Stimulated activated CD8-positive, alpha-beta memory T cell treated with anti-CD3 and anti-CD28 coated beads, Interleukin-2, amount 100 ng/mL, for 48 hours (primary cell): ENCODE data around the gene LAMC3.
"Not testable (repeated sequence)": the region's sequence is repeated elsewhere in the genome, so short reads cannot be mapped to it uniquely, and the experiment has no call there.

Experiments used
- DNase-seq, 2 donors: peaks; one replicate each; pipeline ENCODE4 v3.0.0-alpha.2; 2020; ENCODE audit warnings: low read depth in 2 of 2

LAMC3 gene

DNA sequence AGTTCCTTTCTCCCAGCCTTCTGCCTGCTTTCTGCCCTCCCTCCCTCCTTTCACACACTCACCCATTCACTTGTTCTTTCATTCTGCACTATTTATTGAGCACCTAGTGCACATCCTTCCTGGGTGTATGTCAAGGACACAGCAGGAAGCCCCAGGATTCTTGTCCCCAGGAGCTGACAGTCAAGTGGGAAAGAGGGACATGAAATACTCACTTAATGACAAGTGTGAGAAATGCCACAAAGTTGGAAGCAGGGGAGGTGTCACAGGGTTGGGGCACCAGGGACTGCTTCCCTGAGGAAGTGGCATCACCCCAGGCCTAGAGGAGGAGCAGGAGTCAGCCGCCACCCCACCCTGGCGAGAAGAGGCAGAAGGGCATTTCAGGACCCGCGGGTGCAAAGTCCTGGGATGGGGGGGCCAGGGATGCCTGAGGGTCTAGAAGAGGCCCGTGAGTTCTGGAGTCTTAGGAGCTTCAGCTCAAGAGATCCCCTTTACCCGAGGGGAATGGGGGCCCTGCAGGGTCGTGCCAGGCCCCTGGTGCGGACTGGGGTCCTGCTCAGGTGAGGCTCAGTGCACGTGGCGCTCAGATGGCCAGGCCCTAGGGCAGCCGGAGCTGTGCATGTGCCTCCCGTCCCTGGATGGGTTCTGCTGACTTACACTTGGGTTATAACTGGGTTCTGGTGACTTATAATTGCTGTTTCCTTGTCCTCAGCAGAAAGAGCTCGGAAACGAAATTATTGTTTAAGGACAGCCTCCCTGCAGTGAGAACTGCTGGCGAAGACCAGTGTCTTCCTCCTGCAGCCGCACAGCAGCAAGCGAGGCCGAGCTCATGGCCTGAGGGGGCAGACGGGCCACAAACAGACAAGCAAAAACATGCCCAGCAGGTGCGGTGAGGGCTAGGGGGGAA is 16.9 kb upstream of the LAMC3 start:
- no peak for DNase-seq

DNA sequence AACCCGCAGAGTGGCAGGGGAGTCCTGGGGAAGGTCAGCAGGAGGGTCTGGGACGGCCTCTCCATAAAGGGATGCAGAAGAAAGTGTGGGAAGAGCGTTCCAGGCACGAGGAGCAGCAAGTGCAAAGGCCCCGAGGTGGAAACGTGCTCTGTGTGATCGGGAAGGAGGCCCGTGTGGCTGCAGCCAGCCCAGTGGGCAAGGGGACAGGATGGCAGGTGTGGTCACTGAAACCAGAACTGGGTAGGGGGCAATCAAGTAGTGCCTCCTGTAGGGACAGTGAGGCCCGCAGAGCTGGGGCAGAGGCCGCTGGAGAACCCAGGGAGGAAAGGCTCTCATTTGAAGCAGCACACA is 16.3 kb upstream of the LAMC3 start:
- DNase-seq: no peak

DNA sequence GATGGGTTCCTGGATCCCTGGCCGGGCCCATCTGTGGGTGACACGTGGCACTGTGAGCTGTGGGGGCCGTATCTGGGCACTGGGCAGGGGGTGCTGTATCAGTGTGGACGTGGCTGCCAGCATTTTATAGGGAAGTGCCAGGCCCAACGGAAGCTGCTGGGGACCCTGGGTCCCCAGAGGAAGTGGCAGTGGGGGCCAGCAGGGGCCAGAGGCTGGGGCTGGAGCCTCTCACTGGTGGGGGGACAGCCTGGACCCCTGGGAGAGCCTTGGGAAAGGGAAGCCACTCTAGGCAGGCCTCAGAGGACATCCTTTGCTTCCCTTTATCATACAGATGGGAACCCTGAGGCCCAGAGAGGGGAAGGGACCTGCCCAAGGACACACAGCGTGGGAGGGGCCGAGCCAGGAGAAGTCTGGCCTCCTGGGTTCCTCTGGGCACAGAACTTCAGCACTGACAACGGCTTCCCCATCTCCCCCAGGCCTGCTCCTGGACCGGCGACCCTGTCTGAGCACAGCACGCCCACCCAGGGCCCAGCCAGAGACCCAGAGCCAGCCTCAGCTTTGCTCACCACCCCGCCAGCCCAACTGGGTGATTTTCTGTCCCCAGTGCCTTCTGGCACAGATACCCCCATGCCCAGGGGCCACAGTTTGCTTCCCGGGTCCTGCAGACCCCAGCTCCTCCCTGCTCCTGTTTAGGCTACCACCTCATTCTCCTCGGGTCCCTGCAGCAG is 15.5 kb upstream of the LAMC3 start:
- DNase-seq: no peak

DNA sequence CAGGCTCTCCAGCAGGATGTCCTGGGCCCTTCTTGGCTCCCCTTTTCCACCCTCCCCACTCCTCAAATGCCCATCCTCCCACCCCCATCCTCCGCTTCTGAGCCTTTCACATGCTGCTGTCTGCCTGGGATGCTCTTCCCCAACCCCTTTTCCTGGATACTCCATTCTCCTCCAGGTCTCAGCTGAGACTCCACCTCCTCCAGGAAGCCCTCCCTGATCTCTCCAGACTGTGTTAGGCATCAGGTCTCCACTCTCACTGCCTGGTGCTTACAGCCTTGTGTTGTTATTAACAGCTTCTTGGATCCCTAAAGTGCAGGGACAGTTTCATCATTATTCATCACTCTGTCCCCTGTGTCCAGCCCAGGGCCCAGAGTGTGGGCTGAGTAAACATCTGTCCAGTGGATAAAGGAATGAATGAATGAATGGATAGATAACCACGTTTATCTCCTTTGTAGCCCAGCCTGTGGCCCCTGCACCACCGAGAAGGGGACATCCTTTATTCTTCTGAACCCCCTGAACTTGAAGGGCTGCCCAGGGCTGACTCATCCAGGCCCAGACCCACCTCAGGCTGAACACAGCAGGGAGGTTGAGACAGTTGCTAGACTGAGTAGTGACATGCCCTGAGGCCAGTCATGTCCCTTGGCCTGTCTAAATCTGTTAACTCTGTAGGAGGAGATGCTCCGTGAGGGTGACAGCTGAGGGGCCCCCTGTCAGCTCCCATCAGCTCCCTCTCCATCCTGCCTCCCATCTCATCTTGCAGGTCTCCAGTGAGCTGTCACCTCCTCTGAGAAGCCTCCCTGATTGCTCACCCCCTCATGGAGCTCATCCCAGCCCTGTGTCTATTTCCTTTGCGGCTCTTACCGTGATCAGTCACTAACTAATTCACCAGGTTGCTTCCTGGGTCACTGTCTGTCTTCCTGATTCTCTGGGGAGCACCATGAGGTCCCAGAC is 14.6 kb upstream of the LAMC3 start:
- DNase-seq: no peak

DNA sequence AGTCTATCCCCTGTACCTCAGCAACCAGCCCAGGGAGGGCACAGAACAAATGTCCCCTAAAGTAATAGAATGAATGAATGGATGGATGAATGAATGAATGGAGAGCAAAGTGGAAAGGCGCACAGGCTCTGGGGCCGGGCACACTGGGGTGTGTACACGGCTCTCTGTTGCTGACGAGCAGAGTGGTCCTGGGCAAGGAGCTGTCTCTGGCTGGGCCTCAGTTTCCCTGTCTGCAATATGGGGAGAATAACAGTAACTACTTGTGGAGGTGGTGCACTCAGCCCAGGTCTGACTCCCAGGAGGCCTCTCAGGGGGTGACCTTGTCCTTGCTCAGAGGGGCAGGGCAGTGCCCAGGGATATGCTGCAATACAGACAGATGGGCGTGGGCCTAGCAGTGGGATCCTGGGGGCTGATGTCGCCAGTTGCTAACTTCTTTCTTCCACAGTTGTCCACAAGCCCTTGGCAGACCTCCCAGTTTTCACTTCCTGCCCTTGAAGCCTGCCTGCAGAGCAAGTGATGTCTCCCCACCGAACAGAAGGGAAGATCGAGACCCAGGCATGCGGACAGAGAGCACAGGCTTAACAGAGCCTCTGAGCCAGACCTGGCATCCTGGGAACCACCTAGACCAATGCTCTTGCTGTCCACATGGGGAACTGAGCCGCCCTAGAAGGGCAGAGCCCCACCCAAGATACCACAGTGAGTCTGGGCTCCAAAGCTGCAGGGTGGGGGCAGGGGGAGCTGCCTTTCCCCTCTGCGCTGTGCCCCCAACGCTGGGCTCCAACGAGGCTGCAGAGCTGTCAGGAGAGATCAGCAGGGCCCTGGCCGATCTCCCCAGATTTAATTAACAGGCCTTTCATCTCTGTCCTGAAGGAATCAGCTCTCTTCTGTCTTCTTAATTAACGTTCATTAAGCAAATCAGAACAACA is 13.6 kb upstream of the LAMC3 start:
- no peak for DNase-seq

DNA sequence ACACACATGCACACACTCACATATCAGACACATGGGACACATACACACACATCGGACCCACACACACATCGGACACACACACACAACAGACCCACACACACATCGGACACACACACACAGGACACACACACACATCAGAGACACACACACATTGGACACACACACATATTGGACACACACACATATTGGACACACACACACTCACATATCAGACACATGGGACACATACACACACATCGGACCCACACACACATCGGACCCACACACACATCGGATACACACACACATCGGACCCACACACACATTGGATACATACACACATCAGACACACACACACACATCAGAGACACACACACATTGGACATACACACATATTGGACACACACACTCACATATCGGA is 12.8 kb upstream of the LAMC3 start:
- DNase-seq: no peak

DNA sequence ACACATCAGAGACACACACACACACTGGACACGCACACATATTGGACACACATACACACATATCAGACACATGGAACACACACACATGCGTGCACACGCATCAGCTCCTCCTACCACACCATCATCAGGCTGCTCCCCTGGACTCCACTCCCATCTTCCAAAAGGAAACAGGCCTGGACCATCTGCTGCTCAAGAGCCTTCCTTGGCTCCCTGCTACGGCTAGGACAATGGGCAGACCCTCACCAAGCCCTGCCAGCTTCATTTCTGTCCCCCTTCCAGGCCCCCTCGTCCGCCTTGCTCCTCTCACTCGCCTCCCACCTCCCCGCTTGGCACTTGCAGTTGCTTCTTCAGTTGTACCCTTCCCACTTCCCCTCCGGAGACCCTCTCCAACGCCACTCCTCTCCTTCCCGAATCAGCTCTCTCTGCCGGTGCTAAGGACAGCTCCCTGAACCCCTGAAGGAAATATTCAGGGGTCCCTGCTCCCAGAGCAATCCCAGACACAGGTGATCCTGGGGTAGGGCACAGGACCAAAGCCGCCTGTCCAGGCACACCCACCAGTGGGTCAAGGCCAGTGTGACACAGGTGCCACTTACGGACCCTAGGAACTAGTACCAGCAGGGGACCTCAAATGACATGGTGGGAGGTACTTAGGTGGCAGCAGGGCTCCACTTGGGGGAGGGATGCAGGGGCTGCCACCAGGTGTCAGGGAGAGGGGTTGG is 12.1 kb upstream of the LAMC3 start:
- DNase-seq: no peak

DNA sequence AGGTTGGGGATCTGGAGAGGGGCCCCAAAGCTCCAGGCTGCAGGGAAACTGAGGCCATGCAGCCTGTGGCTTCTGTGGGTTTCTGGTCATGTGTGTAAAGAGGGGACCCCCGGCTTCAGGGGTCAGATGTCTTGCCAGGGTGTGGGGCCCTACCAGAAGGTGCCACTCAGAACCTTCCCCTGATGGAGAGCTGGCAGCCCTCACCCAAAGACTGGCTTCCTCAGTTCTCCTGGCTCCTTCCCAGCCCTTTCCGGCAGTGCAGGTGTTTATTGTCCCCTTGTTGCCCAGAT is 11.6 kb upstream of the LAMC3 start:
- no peak for DNase-seq

DNA sequence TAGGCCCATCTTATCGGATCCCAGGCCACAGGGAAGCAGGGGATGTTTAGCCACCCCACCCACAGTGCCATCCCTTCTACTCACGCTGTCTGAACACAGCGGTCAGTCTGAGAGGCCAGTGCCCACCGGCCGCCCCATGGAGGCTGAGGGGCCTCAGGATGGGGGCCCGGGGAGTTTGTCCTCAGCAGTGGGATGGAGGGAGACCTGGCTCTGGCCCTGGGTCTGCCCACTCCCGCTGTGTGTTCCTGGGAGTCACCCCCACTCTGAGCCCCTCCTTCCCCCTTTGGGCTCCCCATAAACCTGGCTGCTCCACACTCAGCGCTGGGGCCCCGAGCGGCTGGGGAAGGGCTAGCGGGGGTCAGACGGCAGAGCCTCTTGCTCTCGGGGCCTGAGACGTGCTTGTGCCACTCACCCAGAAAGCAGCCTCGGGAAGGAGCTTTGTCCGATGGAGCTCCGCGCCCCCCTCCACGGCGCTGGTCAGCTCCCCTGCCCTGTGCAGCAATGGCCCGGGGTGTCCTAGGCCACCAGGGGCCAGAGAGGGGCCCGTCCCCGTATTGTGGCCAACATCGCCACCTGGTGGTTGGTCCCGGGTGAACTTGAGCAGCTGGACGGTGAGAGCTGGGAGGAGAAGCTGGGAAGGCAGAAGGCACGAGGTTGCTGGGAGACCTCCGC is 10.9 kb upstream of the LAMC3 start:
- peak; percentile 53 to 55 for DNase-seq

DNA sequence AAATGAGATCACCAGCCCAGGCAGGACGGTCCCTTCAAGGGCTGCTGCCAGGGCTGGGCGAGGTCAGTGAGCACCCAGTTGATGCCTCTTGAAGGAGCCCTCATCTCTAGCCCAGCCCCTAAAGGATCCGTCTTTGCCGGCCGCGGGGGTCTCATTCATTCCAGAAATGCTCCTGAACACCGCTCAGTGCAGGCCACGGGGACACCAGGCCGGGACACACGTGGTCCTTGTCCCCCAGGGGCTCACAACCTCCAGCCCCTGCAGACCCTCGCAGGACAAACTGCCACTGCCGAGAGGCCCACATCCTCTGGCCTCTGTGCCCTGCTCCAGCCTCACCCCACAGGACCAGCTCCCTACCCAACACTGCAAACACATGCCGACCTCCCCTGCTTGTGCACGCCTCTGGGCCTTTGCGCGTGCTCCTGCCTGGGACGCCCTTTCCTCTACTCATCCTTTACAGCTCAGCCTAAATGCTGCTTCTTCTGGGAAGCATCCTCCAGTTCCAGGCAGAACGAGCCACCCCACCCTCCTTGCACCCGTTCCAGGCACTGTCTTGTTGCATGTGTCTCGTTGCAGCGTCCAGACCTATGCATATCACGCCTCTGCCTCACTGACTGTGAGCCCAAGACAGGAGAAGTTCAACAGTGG is 10.3 kb upstream of the LAMC3 start:
- DNase-seq: no peak

DNA sequence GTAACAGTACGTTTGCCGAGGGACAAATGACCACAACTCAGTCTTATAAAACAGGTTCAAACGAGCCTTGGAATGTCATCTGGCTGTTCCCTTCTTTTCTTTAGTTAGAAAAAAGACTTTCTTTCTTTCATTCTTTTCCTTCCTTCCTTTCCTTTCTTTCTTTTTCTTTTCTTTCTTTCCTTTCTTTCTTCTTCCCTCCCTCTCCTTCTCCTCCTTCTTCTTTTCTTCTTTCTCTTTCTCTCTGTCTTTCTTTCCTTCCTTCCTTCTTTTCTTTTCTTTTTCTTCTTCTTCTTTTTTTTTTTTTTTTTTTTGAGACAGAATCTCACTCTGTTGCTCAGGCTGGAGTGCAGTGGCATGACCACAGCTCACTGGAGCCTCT is 9.7 kb upstream of the LAMC3 start:
- DNase-seq: no peak

DNA sequence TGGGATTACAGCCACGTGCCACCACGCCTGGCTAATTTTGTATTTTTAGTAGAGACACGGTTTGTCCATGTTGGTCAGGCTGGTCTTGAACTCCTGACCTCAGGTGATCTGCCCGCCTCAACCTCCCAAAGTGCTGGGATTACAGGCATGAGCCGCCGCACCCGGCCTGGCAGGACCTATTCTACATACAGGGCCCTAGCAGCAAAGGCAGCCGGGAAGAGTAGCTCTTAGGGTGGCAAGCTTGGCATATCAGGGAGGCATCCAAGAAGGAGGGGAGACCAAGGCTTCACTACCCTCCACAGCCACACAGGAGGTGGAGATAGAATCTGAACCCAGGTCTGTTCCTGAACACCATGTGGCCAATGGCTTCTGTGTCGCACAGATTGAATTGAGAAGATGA is 8.4 kb upstream of the LAMC3 start:
- DNase-seq: not testable (repeated sequence)

DNA sequence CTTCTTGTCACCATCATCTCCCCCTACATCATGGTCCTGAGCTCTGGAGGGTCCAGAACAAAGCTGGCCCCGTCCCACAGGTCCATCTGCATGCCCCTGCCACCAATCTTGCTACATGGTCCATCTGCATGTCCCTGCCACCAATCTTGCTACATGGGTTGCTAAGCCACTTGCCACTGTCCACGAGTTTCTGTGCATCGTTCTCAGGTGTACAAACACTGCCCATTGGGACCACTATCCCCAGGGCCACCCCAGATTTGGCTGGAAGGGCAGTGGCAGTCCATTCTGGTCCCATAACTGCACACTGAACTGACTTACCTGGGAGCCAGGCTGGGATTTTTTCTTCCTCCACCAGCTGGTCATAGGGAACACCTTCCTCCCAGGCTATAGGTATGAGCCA is 8.0 kb upstream of the LAMC3 start:
- no peak for DNase-seq

DNA sequence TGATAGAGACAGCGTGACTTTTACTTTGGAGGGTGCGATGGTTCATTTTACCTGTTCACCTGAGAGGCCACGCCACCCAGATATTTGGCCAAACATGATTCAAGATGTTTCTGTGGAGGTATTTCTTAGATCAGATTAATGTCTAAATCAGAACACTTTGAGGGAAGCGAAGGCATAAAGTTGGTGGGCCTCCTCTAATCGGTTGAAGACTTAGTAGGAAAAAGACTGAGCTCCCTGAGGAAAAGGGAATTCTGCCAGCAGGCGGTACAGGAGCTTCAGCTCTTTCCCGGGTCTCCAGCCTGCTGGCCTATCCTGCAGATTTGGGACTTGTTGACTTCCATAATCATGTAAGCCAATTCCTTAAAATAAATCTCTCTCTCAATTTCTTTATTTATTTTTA is 7.0 kb upstream of the LAMC3 start:
- no peak for DNase-seq

DNA sequence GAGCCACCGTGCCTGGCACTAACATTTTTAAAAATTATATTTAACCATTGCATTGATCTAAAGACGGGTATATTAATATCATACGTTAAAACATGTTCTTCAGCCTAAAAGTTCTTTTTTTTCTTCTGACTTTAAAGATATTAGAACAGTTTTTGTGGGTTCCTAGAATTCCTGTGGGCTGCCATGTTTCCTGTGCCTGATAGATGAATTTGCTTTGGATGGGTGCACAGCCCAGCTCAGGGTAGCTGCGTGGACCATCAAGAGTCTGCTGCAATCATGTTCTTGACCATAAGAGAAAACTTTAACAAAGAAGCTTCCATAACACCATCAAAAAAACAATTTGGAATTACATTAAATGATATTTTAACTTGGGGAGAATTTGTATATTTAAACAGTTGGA is 2.4 kb upstream of the LAMC3 start:
- no peak for DNase-seq

DNA sequence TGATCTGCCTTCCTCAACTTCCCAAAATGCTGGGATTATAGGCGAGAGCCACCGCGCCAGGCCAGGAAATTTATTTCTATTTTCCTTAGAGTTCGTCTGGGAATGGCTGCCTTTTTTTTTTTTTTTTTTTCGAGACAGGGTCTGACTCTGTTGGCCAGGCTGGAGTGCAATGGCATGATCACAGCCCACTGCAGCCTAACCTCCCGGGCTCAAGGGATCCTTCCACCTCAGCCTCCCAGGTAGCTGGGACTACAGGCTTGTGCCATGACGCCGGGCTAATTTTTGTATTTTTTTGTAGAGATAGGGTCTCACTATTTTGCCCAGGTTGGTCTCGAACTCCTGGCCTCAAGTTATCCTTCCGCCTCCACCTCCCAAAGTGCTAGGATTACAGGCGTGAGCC is 888 bp upstream of the LAMC3 start:
- DNase-seq: no peak

DNA sequence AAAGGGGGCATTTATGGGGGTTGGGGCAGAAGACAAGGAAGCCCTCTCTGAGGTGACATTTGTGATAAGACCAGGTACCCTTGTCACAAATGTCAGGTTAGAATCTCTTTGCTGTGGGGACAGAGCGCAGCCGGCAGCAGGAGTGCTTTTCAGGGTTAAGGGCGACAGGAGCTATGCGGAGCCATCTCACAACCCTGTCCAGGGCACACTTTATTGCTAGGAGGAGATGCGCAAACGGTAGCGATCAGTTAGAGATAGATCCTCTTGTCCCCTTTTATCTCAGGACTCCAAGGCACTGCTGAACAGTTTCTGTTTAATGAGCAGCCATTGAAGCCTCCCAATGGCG is 438 bp upstream of the LAMC3 start:
- DNase-seq: no peak

DNA sequence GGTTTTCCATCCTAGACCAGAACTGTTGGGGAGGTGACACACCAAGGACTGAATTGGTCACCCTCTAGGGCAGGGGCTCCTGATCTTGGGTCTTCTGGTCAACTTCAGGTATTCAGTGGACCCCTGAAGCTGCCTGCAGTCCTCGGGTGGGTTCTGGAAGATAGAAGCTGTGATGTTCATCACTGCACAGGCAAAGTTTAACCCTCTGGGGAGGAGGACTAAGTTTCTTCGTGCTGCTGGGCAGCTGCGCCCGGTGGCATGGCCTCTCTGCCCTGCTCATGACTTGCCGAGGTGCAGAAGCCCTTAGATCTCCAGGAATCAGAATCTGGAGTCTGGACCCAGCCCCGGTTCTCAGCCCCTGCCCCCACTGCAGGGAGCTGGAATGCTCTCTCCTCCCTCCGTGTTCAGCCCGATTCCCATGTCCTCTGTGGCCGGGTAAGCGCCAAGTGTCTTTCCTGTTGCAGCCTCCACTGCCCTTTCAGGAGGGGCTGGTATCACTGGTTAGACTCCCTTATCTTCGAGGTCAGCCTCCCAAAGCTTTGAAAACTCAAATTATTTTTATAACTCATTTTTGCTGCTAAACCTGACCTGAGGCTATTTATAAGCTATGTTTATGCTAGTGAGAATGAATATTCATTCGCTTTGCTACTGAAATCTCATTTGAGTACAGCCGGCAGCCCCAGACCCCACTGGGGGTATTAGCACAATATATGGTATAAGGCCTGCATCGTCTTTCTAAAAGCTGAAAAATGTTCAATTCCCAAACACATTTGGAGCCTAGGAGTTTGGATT is 1.7 kb downstream of the LAMC3 start:
- DNase-seq: no peak
